ENCODE data around the gene NRIP1.
"Not testable (repeated sequence)": the region's sequence is repeated elsewhere in the genome, so short reads cannot be mapped to it uniquely, and the experiment has no call there.

Gene NRIP1

DNA sequence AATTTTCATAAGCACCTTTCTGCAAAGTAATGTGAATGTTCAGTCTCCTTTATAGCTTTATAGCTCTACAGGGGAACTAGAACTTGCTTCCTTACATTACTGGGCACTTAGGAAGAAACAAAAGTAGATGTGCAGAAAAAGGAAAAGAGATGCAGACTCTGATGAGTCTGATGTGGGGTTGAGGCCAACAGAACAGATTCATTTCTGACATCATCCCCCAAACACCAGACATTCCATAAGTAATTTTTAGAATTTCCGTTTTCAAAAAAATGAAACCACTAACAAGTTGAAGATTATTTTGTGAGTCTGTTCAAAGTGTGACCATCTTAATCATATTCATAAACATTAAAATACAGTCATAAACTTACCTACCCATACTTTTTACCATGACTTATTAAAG lies 96.0 kb downstream of the NRIP1 start:
- no peak for DNase-seq

DNA sequence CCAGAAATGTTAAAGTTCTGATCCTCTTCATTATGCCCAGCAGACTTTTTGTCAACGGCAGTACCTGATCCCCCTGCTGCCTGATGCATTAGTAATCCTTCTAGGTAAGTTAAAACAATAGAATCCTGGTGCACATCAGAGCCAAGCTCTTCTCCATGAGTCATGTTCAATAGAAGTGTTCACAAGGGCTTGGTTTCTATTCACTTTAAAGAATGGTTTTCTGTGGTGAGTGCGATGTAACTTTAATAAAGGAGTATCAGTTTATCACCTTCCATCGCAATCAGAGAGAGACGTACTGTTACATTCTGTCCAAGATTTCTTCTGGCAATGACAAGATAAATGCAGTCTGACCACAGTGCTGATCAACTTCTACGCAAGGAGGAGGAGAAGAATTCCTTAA lies 96.8 kb downstream of the NRIP1 start:
- DNase-seq = no peak

DNA sequence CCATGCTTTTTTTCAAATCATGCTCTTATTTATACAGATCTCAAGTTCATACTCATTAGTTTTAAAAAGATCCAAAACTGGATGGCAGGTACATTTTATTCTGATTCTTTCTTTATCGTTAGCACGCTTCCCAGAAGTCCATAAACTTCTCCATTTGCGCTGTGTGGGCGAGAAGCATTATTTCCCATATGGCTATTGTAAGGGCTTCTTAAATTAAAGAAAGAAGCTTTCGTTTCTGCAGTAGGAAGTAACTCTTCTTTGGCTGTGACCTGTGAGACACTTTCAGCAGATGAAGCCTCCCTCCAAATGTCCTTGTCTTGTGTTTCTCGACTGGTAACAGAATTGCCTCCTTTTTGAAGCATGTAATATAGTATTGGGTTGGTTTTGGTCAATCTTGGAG lies 100.2 kb downstream of the NRIP1 start:
- no peak for DNase-seq

DNA sequence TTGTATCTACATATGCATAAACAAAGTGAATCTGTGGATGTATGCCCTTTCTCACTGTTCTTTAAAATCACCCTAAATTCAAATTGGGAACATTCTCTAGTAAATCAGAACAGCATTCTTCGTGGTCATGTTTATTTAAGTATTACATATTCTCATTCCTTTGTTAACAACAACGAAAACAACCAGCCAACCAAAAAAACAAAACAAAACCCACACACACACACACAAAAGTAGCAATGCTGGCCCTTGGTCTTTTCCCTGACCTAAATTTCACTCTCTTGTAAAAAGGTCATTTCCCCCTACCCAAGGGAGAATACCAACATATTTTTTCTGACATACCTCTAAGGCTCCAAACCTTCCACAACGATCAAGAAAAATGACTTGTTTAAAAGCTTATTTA lies 102.6 kb downstream of the NRIP1 start:
- DNase-seq = no peak

DNA sequence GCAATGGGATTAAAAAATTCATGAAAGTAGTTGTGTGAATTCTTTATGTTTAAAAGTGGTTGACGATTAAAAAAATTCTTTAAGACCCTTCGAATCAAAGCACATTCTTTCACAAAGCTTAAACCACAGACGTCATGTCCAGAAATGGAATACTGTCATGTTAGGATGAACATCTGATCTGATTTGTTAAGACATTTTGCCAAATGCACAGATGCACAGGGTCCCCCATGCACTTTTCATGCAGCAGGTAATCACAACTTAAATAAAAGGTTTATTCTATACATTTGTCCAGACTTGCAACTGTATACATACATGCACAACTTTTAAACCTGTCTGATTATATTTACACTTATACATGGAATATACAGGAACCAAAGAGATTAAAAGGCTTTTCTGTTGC lies 103.3 kb downstream of the NRIP1 start:
- no peak for DNase-seq

DNA sequence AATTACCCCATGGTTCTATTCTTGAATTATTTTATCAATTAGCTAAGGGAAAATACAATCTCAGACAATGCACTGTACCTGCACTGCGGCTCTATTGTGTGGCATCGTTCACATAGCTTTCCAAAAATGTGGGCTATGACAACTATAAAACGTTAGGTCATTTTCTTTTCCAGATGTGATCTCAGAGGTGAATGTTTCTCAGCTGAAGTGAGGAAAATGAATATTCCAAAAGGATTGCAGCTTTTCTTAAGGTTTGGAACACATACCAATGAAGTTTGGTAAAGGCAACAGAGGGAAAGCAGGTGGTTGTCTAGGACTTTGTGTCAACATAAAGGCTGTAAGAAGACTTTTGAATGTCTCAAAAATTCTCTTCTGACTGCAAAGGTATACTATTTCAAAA lies 105.5 kb downstream of the NRIP1 start:
- DNase-seq = no peak

DNA sequence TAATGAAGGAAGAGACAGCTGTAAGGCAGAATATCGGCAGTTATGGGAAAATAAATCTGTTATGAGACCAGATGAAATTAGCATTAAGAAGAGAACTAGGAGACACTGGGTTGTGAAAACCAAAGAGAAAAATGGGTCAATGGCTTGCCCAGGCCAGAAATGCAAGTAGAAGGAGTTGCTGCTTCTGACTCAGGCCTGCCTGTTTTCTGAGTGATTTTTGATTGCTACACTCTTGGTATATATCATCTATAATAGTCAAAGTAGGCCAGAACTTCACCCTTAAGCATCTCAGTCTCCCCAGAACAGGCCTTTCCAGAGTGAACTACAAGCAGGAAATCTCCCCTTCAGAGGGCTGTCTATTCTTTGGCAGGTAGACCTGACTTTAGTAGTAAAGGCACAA lies 107.0 kb downstream of the NRIP1 start:
- DNase-seq = no peak

DNA sequence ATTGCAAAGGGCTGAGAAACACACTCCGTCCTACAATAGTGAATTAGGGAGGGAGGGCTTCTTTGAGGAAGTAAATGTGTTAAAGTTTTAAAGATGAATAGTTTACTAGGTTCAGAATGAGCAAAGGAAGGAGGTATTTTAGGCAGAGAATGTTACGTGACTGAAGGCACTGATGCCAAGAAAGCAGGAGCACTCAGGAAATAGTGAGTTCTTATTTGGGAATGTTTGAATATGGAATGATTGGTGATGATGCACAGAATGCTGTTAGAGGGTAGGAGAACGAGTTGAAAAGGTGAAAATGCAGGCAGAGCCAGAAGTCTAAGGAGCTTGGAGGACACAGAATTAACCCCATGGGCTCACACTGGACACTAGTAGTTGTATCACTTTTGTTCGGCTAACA lies 108.0 kb downstream of the NRIP1 start:
- no peak for DNase-seq

DNA sequence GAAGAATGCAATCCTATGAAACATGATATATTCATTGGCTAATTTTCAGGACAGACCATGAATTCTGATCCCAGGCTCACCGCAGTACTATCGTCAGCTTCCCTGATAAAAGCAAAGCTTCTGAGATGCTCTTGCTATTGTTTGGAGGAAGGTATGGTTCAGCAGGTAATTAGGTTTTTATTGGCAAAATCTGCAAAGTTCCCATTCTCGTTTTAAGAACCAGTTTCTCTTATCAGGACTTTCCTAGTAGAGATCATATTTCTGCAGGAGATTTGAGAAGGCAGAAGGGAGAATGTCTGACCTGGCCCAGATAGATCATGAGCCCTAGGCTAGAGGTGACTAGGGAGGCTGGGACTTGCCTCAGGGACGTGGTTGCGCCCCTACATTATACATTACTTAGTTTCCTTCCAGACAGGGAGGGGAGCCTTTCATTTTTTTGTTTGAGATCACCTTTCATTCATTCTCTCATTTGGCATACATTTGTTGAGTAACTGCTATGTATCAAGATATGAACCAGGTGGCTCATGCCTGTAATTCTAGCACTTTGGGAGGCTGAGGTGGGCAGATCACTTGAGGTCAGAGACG lies 108.8 kb downstream of the NRIP1 start:
- no peak for DNase-seq

DNA sequence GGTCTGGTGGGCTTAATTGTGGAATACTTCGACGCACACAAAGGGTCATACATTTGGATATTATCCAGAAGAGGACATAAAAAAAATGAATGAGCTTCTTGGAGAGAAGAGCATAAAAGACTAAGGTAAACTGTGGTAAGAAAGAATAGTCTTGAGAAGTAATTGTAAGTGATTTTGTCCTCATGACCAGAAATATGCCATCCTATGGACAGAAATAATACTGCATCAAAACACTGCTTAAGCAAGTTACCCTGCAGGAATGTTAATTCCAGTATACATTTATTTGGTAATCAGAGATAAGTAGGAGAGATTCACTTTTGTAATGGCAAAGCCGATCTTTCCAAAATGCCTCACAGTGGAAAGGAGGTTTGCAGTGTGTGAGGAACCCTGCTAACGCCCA lies 111.9 kb downstream of the NRIP1 start:
- no peak for DNase-seq

DNA sequence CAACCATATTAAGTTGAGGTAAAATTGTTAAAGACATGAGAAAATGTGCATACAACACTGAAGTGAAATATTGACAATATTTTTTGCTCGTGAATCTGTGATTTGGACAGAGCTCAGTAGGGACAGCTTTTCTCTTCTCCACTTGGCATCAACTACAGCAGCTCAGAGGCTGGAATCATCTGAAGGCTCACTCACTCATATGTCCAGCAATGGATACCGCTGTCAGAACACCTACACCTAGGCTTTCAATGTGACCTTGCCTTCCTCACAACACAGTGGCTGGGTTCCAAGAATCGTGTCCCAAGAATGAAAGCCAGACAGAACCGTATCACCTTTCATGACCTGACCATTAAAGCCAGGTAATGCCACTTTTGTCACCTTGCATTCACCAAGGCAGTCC lies 115.2 kb downstream of the NRIP1 start:
- DNase-seq = no peak

DNA sequence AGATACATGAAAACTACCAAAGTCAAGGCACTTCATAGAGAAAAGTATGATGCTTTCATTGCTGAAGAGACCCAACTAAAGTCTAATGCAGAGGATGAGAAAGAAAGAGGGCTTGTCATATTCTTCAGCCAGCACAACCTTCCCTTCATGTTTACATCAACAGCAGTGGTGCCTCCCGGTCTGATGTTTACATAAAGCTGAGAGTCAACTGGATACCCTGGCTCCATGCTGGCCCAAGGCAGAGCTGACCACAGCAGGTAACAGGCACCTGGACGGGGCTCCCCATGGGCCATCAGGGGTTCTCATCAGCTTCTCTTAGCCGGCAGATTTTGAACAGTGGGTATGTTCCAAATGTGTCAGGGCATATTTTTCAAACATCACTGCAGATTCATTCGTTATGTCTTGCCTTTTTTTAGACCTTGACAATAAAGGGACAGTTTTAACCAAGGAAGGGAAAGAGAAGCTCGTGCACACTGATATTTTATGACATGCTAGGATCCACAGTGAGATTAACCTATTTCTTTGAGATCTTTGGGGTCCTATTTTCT lies 117.1 kb downstream of the NRIP1 start:
- DNase-seq = no peak

DNA sequence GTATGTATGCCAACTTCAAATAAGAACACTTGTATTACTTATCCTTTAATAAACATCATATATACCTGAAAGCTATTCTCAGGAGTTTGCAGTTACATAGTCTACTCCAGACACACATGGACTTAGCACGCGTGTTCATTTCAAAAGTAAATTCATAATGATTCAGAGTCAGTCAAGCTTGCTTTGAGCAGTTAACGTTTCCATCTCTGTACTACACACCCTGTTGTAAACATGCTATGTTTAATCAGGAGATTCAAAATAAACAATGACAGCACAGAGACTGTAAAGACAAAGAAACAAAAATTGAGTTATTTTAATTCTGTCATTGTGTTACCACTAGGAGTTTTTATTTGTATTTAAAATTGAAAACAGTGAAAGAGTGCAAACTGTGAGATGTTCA lies 119.6 kb downstream of the NRIP1 start:
- no peak for DNase-seq

DNA sequence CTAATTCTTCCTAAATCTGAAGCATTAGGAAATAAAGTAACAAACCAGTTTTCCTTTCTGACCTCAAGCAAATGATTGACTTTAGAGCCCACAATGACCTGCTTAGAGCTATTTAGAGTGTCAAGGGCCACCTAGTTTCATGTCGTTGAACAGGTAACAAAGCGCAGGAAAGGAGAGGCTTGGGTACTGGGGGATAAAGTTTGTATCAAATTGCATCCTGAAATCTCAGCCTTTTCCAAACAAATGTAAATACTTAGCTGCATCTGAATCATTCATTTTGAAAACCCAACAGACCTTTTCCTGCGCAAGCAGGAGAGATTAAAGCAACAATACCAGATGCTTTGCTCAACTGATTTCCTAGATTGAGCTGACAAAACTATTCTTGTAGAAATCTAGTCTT lies 121.2 kb downstream of the NRIP1 start:
- DNase-seq = no peak

DNA sequence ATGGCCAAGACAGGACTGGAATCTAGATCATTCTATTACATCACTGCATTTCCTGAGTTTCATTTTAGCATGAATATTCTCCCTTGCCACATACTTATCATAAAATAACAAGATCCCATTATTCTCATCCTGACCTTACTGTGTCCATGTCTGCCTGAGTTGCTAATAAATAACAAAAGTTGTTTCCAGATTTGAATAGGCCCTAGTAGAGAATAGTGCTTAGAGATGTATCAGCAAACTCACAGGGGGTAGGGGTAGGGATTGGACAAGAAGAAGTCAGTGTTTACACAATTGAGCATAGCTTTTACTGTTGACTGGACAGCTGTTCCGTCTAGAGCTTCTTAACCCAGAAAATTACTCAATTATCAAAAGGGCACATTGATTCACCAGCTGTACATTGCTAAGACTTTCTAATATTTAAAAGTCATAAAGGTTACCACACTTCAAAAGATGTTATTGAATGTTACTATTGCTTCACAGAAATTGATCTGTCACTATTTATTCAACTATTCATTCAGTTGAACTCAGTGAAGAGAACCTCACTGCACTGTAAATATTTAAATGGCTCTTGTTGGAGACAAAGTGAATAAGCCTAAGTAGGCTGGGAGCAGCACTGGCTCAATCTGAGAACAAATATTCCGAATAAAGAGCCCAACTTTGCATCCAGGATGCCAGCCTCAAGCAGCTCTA lies 121.9 kb downstream of the NRIP1 start:
- no peak for DNase-seq

DNA sequence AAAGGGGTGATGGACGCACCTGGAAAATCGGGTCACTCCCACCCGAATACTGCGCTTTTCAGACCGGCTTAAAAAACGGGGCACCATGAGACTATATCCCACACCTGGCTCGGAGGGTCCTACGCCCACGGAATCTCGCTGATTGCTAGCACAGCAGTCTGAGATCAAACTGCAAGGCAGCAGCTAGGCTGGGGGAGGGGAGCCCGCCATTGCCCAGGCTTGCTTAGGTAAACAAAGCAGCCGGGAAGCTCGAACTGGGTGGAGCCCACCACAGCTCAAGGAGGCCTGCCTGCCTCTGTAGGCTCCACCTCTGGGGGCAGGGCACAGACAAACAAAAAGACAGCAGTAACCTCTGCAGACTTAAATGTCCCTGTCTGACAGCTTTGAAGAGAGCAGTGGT lies 137.5 kb downstream of the NRIP1 start:
- not testable (repeated sequence) for DNase-seq

DNA sequence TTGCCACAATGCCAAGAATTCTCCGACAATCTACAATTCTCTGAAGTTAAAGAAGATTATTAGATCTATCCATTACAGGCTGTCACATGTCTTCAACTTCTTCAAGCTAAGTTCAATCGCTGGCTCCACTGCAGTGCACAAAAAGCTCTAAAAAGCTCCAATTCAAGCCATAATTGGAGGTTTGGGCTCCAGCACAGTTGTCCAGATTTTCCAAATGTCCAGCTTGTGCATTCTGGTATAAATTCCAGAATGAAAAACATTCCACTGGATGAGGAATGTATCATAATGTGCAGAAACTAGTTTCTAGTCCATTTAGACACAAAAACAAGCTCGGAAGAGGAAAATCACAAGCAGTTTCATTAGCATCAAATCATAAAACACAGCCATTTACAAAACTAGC lies 138.6 kb downstream of the NRIP1 start:
- DNase-seq = no peak

DNA sequence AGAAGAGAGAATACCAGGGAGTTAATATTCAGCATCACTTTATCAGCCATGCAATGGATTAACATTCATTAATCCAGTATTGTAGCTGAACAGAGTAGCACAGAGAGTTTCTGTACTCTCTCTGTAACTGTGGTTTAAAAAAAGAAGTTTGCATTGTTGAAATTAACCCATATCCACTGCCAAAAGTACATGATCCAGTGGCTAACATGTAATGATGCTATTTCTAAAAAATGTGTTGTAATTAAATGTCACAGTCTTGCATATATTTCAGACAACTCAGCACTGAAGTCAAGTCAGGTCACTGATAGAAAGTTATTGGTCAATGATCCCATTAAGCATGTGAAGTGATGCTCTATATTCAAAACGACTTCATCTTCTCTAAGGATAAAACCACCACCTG lies 141.3 kb downstream of the NRIP1 start:
- DNase-seq = no peak

DNA sequence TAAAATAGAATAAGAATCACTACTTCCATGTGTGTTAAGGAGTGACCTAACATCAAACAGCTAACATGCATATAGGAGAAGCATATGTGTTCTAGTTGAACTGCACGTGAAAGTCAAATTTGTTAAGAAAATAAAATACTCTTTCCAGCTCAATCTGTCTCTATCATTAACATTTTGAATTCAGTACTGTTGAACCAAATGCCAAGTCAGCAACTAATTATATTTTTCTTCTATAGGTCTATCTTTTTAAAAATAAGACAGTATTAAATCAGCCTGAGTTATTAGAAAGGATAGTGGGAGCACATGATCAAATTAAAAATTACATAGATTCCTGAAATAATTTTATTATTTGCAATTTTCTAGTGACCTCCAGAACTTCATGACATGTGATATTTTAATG lies 141.8 kb downstream of the NRIP1 start:
- no peak for DNase-seq

DNA sequence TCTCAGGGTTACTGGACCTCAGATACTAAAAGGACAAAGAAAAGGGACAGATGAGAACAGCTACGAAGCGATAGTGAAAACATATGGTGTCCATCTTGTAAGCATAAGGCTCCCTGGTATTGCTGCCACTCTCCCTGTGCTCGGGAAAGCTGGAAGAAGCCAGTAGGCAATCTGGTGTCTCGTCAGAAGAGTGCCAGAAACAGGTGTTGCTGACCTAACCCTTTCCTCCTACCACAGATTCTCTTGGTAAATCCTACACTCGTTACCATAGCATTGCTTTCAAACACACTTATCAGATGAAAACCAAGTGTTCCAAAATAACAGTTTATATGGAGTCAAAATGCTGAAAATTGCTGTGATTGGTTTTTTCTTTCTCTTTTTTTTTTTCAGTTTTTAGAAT lies 146.3 kb downstream of the NRIP1 start:
- DNase-seq = no peak

DNA sequence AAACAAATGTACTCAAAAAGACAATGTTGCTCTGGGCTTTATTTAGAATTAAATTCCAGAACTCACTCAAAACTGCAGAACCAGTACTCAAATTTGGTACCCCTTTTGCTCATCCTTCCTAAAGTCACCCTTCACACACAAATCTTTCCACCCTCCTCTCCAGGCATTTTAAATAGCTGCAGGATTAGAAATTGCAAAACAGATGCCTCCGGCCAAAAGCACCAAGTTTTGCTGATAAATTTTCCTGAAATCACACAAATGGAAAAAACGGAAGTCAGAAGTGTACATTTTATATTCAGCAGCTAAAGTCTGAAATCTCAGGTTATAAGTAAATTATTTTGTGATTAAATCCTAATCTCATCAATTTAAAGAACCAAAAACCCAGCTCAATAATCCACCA lies 147.0 kb downstream of the NRIP1 start:
- no peak for DNase-seq

DNA sequence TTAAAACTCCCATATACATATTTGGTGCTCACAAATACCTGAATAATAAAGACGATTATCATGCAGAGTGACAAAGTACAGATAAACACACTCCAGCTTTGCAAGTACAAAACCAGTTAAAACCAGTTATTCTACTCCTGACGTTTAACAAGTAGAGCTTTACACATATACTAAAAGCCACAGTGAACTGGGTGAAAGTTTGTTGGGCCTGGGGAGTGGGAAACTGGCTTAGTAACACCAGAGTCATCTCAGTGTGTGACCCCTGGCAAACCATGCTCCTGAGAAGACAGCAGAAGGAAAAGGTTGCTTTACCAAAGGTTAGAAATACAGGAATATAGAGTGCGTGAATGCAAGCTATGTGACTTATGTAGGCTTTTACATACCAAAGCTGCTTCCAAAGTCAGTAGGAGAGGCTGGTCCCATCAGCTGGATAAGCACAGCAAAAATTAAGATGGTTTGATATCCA lies 148.1 kb downstream of the NRIP1 start:
- no peak for DNase-seq

DNA sequence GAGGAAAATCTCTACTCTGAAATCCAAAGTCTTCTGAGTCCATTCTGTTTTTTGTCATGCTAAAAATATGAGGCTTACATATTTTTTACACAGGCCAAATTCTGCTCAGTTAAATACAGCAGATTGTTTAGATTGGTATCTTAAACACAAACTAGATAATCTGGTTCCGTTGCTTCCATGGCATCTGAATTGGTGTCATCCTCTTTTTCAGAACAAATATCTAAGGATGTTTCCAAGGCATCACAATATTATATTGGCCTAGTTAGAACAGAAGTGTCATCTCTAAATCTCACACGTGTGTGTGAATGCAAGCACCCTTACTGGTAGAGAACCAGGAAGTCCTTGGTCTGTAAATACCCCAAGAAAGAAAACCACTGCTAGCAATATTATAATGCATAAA lies 151.2 kb downstream of the NRIP1 start:
- DNase-seq = no peak

DNA sequence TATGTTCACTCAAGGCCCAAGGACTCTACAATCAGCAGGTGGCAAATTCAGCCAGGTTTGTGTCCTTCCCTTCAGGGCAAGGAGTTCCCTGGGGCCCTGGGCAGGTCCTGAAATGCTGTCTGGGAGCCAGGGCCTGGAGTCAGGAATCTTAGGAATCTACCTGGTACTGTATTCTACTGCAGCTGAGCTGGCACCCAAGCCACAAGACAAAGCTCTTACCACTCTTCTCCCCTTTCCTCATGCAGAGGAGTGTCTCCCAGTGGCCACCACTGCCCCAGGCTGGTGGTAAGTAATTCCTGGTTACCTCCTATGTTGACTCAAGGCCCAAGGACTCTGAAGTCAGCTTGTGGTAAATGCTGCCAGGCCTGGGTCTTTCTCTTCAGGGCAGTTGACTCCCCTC lies 153.4 kb downstream of the NRIP1 start:
- no peak for DNase-seq
